ENCODE results near the gene UBASH3A.

DNA sequence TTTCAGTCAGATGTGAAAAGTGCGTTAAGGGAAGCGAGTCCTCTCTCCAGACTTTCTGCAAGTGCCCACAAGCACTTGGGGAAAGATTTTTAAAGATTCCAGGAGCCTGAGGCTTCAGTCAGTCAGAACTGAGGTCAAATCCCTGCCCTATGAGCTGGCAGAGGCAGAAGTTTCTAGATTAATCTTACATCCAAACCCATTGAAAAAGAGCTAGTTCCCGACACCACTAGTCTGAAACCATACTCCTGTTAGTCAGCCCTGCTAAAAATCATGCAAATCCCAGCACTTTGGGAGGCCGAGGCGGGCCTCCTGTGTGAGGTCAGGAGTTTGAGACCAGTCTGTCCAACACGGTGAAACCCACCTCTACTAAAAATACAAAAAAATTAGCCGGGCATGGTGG, 71.3 kb downstream of the UBASH3A start:
- TF ChIP-seq YY1 (IDR thresholded peaks at IDR 0.05; ENCODE audit: low read depth): no peak
- TF ChIP-seq NFIC (IDR thresholded peaks at IDR 0.05): no peak
- no peak for TF ChIP-seq MAX (IDR thresholded peaks at IDR 0.05)
